ENCODE data around the gene IGSF6.
"Not testable (repeated sequence)": the region's sequence is repeated elsewhere in the genome, so short reads cannot be mapped to it uniquely, and the experiment has no call there.

The IGSF6 gene

GRCh38 chr16:21628121-21628726 is 24.2 kb downstream of the IGSF6 start:
- no peak for DNase-seq

DNA sequence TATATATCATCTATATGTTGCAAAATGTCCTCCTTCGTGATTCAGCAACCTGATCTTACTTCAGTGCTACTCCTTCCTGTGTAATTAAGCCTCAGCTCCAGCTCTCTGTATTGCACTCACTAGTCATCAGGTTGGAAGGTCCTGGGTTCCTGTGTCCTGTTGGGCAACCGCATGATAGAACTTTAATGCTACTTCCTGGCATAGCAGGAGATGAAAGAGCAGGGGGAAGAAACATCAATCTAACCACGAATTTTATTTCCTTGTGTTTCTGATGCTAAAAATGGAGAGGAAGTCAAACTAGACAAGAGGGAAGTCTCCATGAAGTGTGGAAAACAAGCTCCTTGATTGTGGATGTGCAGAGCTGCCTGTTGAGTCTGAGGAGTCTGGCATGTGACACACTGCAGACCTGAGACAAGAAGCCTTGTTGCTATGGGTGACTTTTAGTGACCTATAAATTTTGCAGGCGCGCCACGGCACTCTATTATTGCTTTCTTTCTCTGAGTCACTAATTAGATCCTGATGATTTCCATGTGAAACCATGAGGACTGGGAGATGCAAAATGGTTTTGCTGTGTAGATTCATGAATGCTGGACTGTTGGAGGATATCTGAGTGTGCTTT is 25.6 kb downstream of the IGSF6 start:
- DNase-seq, result no peak

DNA sequence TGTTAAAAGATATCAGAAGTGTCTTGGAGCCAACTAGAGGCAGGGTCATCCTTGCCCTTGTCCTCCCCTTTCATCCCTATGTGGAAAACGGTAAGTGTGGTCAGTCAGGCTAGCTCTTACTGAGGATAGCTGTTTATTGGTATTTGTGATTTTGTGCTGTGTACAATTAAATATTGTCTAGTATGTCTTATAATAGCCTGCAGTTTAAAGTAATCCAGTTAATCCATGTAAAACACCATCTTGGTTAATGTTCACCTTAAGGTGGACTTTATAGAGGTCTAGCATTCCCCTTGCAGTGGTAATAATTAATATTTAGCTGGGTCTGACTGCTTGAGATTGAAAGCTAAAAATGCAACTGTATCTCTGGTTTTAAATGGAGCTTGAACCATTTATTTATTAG is 27.4 kb downstream of the IGSF6 start:
- no peak for DNase-seq

DNA sequence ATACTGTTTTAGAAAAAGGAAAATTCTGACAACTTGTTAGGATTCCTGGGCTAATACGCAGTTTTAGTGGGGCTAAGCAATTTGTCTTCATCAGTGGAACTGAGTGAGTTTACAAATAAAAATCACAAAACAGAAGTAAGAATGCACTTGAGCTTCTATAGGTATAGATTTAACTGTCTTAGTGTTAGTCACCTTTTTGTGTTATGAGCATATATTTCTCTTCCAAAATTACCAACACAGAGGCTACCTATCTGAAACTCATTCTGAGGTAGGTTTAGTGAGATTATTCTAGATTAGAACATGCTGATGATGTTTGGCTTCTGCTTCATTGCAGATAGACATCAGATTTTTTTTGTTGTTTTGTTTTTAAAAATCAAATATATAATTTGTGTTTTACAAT is 29.9 kb downstream of the IGSF6 start:
- DNase-seq, result no peak

GRCh38 chr16:21620592-21620991 is 31.8 kb downstream of the IGSF6 start:
- no peak for DNase-seq

- DNase-seq, result no peak
Observed at GRCh38 chr16:21619765-21620425, 32.5 kb downstream of the IGSF6 start.

GRCh38 chr16:21618281-21618680 is 34.1 kb downstream of the IGSF6 start:
- DNase-seq, result no peak

GRCh38 chr16:21617607-21618006 is 34.8 kb downstream of the IGSF6 start:
- DNase-seq, result no peak

DNA sequence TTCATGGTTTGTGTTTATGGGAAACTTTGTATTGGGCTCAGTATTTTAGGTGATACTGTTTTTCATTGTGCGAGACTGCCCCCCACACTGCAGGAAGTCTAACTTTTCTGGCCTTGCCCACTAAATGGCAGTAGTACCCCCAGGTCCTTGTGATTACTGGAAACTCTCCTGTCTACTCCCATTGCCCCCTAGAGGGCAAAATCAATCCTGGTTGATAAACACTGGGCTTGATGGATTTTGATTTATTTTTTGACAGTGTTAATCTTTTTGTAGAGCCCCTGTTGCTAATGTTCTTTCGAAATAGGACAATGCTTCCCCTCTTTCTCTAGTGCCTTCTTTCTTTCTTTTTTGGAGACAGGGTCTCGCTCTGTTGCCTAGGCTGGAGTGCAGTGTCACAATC is 37.5 kb downstream of the IGSF6 start:
- no peak for DNase-seq

GRCh38 chr16:21613781-21614180 is 38.6 kb downstream of the IGSF6 start:
- no peak for DNase-seq

DNA sequence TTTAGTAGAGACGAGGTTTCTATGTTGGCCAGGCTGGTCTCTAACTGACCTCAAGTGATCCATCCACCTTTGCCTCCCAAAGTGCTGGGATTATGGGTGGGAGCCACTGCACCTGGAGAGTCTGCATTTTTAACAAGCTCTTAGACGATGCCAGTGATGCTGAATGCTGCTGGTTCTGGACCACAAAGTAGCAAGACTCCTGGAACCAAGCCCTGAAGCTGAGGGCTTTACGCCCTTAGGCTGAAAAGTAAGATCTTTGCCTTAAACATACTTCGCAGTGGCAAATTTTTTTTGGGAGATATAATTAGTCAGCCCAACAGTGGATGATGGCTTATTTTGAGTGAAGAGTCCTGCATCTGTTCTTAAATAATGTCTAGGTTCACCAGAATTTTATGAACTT is 39.0 kb downstream of the IGSF6 start:
- no peak for DNase-seq

DNA sequence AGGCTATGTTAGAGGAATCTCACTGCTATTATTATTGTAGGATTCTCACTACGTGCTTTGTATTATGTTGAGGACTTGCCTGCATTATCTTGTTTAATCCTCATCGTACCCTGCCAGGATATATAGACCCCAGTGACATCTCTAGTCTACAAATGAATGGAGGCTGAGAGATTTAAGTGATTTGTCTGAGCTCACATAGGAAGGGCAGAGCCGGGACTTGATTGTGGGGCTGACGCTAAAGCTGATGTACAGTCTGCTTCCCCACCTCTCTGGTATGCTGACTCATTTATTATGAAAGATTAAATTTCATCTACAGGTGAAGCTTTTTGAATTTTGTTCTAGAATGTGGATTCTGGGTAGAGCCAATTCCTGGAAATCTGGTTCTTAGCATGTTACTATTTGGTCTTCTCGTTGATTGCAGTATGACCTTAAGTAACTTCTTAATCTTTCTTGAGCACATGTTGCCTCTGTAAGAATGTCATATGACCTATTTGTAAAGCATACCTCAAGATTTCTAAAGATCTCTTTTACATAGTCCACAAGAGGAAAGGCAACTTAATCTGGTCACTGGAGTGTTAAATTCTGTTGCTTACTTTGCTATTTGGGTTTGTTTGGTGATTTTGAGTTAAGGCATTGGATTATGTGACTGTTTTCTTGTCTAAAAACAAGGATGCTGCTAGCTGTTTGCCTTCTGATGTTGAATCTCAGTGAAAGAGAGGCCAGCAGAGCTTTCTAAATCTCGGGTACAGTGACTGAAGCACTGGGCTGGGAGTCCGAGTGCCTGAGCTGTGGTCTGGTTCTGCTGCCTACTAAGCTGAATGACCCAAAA is 40.6 kb downstream of the IGSF6 start:
- no peak for DNase-seq

DNA sequence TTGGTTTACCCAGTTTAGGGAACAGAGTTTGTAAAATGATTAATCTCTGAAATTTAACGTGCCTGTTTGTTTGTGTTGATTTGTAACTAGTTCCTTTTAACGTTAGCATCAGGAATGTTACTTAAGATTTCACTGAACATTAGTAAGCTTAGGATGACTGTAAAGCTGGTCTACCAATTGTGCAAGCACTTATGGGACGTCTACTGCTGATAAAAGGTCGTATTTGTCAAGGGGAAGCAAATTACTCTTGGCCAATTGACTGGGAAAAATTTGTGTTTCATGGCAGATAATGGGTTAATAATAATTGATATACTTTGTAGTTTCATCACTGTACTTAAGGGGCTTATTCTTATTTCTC is 41.2 kb downstream of the IGSF6 start:
- DNase-seq, result no peak

GRCh38 chr16:21610766-21611165 is 41.6 kb downstream of the IGSF6 start:
- no peak for DNase-seq

DNA sequence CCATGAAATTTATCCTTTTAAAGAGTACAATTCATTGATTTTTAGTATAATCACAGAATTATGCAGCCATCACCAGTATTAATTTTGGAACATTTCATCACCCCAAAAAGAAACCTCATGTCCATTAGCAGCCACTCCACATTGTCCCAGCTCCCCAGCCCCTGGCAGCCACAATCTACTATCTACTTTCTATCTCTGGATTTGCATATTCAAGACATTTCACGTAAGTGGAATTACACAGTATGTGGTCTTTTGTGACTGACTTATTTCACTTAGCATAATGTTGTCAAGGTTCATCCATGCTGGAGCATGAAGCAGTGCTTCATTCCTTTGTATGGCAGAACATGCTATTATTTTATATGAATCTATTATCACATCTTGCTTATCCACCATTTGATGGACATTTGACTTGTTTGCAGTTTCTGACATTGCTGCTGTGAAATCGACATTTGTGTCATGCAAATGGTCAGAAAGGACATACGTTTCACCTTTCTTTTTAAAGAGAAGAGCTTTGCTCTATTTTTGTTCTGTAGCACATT is 42.3 kb downstream of the IGSF6 start:
- DNase-seq, result no peak

- DNase-seq, result no peak
Observed at GRCh38 chr16:21608639-21609328, 43.6 kb downstream of the IGSF6 start.

- DNase-seq, result not testable (repeated sequence)
Observed at GRCh38 chr16:21605848-21606247, 46.6 kb downstream of the IGSF6 start.

DNA sequence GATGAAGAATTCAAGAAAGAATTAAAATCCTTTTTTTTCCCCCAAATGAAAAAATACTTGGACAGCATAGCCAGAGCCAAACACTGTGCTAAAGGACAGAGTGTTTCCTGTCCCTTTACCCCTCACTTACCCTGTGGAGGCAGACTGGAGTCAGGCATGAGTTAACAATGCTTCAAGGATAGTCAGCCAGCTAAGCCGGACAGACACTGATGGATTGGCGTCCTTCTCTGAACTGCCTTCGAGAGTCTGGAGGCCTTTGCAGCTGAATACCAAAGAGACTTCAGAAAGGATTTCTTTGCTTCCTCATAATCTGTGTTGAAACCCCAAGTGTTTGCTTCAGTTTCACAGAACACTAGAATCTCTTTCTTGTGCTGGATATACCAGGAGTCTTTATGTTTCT is 48.5 kb downstream of the IGSF6 start:
- no peak for DNase-seq

GRCh38 chr16:21602785-21603184 is 49.6 kb downstream of the IGSF6 start:
- DNase-seq, result no peak

DNA sequence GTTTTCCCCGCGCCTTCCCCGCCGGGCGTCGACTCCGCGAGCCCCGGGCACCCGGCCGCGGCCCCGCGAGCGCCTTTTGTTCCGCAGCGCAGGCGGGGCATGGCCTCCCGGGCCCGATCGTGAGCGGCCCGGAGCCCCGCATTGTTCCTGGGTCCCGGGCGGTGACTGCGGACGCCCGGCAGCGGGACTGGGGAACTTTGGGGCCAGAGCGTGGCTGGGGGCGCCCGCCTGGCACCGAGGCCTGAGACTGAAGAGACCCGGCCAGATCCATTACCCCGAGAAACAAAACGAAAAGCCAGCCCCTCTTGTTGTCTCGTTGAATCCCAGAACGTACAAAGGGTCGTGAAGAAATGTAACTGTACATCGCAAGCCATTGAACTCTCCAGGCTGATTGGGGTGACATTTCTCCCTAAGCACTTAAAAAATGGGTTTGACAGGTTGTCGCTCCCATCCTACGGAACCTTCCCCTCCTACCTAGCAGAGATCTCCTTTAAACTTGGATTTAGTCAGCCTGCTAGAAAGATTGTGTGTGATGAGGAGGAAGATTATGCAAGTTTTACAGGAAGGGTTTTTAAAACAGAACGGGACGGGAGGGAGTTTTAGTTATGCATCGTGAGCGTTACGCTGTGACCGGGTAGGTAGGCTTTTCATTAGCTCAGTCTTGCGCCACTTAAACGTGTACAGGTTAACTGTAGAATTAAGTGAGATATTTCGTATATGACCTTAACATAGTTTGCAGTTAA is 52.2 kb downstream of the IGSF6 start:
- DNase-seq, result peak; percentile 29

- peak; percentile 88 for DNase-seq
Observed at GRCh38 chr16:21599122-21600030, 53.0 kb downstream of the IGSF6 start, which contains the start of gene METTL9. Gene METTL9, plus strand, starts transcription at chr16:21599577. Its CDS starts 157 bp downstream, at chr16:21599734.

Measured in NCI-H2171 treated with DMSO at 0.1 percent for 48 hours (cell line).